SIG-M5 treated with dmso at 0.1 percent for 504 hours (cell line): ENCODE measurements around the gene COG5.

Experiments used
- DNase-seq: peaks from one replicate; lab custom pipeline; 2025; ENCODE audit not compliant: unreplicated experiment; lab: John Stamatoyannopoulos, UW

The COG5 gene

DNA sequence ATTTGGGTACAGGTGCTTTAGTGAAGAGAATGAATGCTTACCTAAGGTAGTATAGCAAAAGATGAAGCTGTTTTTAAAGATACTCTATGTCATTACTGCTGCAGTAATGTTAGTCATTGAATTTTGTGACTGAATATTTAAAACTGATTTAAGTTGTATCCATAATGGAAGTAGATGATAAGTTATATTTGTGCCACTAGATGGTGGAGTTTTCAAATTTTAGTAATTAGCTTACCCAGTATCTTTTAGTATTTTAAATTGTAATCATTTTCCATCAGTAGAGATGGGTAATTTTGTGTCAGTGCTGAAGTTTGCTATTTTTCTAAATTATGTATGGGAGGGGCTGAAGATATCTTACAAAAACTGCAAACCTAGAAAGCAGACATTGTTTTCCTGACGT is 369.7 kb downstream of the COG5 start:
- DNase-seq, result no peak

DNA sequence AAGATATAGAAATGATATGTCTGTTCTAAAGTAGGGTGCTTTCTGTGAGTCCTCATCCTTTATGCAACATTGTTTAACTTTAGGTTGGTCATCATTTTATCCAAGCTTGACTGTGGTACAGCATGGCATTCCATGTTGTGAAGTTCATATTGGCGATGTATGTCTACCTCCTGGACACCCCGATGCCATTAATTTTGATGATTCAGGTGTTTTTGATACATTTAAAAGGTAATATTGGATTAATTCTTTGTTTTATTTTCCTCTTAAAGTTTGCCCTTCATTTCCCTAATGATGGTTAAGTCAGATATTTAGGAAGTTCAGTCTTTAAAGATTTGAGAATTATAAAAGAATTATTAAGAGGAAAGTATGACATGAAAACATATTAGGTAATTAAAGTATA is 373.6 kb downstream of the COG5 start:
- DNase-seq, result no peak

DNA sequence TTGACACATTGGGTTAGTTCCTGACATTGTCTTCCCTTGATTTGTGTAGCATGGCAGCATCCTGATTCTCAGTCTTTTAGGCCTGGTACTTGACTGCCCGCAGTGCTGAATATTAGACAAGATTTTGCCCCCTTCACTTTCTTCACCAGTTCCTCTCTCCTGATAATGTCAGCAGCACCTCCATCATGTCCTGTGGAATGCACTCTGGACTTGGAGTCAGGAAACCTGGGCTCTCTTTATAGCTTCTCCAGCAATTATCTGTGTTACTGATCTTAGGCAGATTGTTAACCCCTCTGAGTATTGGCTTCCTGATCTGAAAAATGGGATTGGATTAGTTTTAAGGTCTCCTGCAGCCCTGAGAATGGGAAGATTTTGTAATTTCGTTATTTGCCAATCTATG is 375.9 kb downstream of the COG5 start:
- DNase-seq, result no peak

DNA sequence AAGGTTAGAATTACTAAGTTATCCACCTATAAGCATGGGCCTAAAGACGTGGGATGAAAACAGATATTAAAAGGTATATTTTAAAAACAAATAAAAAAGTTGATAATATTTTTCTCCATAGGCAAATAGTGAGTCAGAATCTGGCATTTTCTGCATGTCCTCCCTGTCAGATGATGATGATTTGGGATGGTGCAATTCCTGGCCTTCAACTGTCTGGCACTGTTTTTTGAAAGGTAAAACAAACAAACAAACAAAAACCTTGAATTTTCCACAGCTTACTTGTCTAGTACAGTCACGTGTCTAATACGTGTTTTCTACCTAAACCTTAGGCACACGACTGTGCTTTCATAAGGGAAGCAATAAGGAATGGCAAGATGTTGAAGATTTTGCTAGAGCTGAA is 377.5 kb downstream of the COG5 start:
- no peak for DNase-seq

DNA sequence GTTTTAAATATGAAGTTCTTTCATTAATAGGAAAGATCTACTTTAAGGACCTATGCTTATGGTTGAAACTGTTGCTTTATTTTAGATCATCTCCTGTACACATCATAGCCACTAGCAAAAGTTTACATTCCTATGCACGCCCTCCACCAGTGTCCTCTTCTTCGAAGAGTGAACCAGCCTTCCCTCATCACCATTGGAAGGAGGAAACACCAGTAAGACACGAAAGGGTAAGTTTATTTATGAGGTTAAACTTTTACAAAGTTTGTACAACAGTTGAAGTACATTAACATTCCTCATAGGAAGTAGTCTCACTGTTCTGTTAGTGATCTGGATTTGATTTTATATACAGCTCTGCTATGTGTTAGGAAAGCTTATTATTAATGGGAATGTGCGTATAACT is 378.0 kb downstream of the COG5 start:
- no peak for DNase-seq

DNA sequence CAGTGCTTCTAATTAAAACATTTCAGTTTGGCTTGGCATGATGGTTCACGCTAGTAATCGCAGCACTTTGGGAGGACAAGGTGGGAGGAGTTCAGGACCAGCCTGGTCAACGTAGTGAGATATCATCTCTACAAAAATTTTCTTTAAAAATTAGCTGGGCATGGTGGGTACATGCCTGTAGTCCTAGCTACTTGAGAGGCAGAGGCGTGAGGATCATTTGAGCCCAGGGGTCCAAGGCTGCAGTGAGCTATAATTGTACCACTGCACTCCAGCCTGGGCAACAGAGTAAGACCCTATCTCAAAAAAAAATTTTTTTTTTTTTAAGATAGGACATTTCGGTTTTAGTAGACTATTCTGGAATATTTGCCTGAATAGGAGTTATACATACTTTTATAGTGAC is 382.5 kb downstream of the COG5 start:
- no peak for DNase-seq

DNA sequence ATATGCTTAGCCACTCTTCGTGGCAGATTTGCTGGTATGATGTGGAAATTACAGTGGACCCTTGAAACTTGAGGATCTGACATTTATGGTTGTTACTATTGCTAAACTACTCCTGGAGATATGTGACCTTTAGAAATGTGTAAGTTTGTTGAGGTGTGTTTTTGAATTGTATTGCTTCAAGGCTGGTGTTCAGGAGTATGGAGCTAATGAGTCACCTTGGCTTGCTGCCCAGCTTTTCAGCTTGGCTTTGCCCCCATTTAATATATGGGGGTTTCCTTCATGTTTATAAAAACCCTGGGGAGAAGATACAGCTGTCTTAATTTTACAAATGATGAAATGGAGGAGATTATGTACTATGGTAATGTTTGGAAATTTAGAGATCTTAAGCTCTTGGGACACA is 383.3 kb downstream of the COG5 start:
- DNase-seq, result peak; percentile 24

DNA sequence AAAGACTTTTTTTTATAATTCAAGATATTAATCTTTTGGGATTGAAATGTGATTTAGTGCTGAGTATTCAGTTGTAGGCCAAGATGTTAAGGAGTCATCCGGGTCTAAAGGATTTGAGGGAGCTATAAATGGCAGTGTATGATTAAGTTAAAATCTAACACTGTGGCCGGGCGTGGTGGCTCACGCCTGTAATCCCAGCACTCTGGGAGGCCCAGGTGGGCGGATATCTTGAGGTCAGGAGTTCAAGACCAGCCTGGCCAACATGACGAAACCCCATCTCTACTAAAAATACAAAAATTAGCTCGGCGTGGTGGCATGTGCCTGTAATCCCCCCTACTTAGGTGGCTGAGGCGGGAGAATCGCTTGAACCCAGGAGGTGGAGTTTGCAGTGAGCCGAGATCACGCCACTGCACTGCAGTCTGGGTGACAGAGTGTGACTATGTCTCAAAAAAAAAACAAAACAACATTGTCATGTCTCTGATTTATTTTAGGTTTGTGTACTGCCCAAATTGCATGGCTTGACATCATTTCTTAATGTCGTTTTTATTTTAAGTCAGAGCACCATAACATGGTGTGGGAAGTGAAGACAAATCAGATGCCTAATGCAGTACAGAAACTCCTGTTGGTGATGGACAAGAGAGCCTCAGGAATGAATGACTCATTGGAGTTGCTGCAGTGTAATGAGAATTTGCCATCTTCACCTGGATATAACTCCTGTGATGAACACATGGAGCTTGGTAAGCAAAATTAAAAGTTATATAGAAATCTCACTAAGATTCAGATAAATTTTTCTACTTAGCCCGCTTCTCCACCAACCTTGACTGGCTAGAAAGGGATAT is 384.2 kb downstream of the COG5 start:
- no peak for DNase-seq

DNA sequence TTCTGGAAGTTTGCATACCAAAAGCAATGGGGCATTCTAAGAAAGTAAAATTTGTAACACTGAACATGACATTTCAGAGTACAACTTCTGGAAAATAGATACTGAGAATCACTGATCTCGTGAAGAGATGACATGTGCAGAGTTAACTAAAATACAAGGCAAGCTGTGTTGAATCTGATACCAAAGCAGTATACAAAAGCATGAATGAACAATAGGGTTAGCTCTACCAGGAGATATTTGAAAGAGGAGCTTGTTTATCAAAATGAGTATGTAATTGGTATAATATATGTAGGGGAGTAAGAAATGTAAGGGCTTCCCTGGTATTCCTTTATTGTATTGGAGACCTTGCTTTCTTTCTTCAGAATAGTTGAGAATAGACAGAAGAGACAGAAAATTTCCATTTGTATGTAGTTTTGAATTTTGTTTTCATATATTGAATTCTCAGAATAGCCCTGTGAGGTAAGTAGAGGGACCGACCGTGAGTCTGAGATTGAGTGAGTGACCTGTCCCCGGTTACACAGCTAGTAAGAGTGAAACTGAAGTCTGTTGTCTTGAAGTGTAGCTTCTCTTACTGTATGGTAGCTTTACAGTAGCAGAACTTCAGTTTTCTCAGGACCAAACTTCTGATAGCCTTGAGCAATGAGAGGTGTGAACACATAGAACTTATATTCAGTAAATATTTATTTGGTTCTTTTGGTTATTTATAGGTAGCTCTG is 389.9 kb downstream of the COG5 start:
- no peak for DNase-seq

DNA sequence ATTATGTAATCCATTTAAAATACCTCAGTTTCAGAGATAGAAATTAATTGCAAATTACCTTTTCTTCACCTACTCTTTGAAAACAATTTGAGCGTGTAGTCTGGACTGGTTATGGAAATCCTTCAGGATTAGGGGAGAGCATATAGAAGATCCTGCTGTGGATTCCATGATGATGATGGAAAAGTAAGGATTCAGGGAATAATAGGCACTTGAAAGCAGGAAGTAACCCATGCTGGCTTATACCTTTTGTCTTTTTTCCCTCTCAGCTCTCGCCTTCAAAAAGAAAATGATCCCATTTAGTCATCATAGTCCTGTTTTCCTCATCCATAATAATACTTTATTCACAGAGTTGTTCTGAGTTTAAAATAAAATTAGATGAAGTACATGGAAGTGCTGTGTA is 390.5 kb downstream of the COG5 start:
- DNase-seq, result no peak

DNA sequence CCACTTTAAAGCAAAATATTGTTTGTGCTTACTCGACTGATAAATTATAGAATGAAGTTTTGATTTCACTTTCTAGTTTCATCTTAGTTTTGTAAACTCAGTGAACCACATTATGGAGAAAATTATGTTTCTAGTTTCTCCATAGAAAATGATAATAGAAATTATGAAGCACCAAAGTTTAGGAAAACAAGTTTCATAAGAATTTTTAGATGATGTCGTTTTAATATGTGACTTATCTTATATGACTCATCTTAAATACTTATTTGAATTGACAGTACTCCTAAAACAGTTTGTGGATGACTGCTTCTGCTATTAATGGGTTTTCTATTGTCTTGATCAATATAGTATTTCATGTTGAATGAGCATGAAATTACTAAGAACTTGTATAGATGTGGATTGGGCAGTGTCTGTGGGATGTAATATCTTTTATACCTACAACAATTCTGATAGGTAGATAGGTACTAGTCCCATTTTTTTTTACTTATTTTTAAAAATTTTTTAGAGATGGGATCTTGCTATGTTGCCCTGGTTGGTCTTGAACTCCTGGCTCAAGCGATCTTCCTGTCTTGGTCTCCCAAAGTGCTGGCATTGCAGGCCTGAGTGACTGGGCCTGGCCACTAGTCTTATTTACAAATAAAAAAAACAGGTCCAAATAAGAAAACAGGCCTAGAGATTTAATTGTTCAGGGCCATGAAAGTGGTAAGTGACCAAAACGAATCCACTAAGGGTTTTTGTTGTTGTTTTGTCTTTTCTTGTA is 391.3 kb downstream of the COG5 start:
- DNase-seq, result no peak

DNA sequence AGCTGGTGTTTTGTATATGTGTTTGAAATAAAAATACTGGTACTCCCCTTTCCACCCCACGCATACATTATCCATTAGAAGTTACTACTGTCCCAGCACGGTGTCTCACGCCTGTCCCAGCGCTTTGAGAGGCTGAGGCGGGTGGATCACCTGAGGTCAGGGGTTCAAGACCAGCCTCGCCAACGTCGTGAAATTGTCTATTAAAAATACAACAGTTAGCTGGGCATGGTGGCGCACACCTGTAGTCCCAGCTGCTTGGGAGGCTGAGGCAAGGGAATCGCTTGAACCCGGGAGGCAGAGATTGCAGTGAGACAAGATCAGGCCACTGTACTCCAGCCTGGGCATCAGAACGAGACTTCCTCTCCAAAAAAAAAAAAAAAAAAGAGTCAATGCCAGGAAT is 392.2 kb downstream of the COG5 start:
- no peak for DNase-seq

DNA sequence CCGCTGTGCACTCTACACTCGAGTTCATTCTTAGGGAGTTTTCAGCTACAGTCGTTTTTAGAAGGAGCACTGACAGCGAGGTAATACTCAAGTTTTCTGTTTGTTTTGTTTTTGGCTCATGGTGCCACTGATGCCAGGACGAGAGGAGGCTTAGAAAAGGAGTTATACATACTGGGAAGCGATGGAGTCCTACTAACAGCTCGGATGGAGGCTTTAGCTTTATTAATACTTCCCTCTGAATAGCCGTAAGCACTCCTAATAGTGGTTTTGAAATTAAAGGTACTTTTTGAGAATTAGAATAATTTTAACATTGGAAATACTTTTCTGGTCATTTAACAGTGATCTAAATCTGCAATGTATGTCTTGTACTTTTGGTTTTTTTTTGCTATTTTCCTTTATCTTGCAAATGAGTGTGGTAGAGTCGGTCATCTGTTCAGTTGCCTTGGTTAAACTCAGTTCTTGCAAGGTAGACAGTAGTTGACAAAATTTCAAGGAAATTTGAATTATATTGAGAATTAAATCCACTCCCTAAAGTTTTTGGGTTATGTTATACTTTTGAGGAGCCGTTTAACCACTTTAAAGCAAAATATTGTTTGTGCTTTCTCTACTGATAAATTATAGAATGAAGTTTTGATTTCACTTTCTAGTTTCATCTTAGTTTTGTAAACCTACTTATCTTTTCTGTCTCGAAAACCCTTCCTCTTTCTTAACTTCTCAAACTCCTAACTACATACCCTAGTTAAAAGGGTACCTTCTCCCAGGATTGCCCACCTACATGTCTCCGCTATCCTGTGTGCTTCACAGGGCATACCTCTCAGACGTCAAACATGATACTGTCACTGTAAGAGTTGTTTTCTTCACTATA is 393.4 kb downstream of the COG5 start:
- DNase-seq, result peak; percentile 43

DNA sequence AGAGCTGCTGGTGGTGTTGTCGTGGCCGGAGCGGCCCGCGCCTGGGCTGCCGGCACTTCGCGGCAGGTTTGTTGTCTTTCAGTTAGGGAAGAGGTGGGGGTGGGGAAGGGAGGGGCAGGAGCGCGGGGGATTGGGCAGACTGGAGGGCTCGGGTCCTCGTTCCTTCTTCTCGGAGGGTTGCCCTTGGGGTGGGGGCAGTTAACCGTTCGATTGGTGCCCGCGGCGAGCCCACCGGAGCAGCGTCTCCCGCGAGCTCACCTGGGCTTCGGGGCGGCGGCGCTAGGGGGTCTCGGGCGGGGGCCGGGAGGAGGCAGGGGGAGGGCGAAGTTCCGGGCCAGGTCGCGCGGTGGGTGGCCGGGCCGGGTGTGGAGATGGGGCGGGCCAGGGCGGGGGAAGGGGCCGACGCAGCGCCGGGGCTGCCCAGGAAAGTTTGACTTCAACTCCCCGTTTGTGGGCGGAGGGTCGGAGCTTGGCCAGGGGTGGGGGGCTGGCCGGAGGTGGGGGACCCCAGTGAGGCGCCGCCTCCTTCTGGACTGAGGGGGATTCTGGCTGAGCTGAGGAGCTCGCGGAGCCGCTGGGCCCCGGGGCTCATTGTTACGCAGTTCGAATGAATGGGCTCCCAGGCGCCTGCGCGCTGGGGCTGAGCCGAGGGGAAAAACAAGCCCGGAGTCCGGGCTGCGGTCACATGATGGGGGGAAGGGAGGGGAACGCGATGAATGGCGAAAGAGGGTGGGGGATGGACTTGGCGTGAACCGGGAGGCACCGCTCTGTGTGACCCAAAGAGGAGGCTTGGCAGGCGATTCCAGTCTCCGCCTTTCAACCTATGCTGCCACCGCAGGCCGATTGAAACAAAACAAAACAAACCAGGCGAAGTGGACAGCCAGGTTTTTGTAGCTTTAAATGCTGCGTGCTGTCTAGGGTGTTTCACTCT is 394.3 kb downstream of the COG5 start:
- DNase-seq, result peak; percentile 93

DNA sequence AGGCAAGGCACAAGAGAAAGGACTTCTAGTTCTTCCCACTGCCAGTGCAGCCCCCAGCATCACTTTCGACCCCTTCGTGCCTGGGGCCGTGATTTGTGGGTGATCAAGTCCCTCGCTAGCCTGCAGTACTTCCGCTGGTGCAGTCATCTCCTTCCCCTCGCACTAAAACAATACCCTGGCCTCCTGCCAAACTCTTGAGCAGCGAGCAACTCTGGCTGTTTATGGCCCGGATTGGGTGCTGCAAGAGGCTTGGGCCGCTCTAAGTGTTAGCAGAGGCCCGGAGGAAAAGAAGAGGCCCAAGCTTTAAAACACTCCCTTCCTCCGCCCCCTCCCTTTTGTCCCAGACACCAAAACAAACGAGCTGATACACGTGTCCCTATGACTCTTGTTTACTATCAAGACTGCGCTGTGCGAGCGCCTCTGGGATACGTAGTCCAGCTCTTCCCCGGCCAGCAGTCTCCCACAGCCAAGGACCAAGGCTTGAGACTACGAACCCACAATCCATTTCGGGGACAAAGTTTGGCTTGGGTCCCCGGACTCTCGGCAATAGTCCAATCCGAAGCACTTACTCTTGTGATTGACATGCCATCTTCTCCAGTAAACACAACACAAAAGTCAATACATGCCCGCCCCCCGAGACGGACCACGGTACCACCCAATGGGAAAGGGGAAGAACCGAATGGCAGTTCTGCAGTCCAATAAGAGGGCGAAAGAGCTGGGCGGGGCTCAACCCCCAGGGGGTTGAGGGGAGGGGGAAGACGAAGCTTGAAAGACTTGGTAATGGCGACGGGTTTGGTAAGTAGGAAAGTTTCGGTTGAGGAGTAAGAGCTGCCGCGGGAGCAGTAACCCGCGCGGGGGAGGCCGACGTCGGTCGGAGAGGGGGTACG is 395.2 kb downstream of the COG5 start, which contains the start of gene HBP1:
HBP1 (plus strand) TSS at position 771 of the 887 bp plus-strand sequence. CDS start 10,891 bp downstream, outside the sequence.
- DNase-seq, result peak; percentile 100

DNA sequence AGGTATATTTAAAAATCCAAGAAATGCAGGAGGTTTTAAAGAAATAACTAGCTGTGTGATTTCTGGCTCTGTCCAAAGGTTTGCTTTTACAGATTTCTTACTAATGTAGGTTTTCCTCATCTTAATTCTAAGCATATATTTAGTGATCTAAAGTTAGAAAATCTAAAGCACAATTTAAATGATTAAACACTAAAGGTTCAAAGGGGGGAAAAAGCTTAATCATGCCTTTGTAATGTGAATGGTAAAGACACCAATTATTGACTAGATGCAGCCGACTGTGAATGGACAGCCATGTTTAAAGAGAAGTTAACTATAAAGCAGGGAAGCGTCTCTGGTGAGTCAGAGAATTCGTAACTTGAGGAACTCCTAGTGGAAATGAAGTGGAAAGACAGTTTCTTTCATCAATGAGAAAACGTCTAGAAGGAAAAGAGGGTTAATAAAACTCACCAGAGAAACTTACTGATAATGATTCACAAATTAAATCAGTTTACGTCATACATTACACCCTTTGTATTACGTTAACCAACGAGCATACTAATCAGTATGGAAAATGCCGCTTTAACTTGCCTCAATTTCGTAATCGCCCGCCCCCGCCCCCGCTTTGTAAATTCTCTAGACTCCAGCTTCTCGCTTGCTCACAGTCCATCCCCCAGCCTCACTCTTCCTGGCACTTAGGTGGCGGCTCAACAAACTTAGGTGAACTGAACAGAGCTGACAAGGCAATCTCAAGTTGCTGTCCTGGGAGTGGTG is 396.1 kb downstream of the COG5 start:
- DNase-seq, result peak; percentile 91

DNA sequence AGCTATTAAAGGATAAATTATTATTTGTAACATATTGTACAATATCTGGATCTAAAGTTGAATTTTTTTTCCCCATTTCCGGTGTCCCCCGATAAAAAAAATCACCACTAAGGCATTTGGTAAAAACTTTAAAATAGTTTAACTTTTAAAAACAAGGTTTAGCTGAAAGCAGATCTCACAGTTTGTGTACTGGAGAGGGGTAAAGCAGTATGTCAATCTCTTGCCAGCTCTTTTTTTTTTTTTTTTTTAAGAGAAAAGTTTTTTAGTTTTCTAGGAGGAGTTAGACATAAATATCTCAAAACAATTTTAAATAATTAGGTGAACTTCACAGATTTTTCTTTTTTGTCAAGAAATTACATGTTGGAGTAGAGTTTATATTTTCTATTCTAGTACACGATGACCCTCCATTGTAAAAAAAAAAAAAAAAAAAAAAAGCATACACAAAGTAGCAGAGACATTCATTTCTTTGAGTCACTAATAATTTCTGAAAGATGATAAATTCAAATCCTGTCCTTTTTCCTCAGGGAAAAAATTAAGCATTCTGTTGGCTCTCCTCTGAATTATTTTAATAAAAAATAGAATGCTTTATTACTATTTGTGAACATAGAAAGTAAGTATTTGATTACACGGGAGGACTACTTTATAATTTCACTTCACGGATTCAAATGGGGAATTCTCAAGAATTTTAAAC is 396.8 kb downstream of the COG5 start:
- no peak for DNase-seq
